Muscle of arm (tissue), 12 donors: ENCODE results near the gene FADS1. TPM values are rescaled to one million over a fixed set of nuclear protein-coding genes. Genes with fewer than 3 reads are reported as not detected.

Experiments used
- DNase-seq: peaks from one replicate; pipeline ENCODE4 v3.0.0-alpha.2; 2013
- polyA plus RNA-seq, 12 donors: library from polyadenylated mRNA; unstranded; fragments of 120-200 nt; gene quantifications; one replicate each; pipeline ENCODE4 v1.2.1, GENCODE V29; 2013; ENCODE audit not compliant: insufficient read length in 12 of 12

FADS1 gene
- polyA plus RNA-seq, 12 donors, result 15.7 to 36.5 (median 23.2) TPM; not detected in 1

DNA sequence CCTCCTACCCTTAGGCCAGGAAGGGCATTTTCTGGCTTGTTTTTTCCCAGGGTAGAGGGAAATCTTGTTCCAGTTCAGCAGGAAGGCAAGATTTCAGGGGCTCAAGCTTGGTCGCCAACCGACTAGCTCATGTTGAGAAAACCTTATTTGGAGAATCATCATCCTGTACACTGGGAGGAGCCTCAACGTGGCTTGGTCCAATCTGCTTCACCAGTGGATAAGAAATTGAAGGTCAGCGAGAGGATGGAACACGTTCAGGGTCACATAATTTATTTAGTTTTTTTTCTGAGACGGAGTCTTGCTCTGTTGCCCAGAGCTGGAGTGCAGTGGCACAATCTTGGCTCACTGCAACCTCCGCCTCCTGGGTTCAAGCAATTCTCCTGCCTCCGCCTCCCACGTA is 31.8 kb upstream of the FADS1 start:
- no peak for DNase-seq

GRCh38 chr11:61847914-61848581 is 31.2 kb upstream of the FADS1 start:
- DNase-seq, result no peak

DNA sequence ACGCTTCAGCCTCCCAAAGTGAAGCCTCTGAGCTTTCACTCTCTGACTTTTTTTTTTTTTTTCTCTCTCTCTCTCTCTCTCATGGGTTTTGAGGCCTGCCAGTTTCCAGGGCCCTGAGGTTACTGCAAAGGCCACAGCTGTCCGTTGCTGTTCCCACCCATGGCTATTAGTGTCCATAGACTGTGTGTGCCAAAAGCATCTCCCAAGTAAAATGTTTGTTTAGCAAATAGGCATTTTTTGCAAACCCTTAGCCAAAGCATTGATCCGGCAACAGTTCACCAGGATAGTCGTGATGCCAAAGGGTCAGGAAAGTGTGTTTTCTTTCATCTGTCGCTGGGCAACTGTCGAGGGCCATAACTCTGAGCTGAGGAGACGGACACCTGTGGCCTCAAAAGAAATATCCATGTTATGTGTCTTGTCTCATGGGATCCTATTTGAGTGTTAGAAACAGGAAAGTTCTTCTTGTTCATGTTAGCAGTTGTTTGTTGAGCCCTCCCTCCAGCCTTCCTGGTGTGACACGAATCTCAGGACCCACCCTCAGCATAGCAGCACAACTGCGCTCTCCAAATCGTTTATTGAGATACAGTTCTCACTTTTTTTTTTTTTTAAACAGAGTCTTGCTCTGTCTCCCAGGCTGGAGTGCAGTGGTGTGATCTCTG is 29.7 kb upstream of the FADS1 start:
- DNase-seq, result peak; percentile 46

DNA sequence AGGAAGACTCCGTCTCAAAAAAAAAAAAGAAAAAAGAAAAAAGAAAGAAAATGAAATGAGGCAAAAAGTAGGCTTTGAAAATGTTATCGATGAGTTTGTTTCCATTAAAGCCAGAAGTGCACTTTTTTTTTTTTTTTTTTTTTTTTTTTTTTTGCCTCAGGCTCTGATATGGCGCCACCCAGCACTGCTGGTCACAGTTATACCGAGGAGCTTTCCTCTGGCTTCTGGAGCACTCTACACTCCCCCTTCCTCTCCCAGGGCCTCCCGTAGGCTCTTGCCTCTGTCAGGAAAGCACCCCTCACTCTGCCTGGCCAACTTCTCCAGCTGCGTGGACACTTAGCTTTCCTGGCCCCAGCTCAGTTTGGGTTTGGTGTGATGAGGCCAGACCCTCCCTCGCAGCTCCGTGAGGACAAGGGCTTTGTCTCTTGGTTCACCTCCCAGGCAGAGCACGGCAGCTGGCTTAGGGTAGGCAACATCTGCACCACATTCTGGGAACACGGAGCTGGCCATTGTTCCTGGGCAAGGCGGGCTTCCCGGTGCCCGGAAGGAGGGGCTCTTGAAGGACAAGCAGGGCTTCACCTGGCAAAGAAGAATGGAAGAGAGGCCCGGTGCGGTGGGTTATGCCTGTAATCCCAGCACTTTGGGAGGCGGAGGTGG is 28.2 kb upstream of the FADS1 start:
- peak; percentile 64 for DNase-seq

DNA sequence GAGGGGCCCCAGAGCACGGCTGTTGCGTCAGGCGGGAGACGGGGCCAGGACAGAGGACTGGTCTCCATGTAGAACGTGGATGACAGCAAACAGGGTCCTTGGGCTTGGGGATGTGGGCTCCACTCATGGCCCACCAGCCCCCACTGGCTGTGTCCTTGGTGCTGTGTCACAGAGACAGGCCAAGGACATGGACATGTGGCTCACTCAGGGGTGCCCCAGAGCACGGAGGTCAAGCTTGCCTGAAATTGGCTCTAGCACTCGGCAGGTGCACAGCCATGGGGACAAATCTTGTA is 25.7 kb upstream of the FADS1 start:
- no peak for DNase-seq

DNA sequence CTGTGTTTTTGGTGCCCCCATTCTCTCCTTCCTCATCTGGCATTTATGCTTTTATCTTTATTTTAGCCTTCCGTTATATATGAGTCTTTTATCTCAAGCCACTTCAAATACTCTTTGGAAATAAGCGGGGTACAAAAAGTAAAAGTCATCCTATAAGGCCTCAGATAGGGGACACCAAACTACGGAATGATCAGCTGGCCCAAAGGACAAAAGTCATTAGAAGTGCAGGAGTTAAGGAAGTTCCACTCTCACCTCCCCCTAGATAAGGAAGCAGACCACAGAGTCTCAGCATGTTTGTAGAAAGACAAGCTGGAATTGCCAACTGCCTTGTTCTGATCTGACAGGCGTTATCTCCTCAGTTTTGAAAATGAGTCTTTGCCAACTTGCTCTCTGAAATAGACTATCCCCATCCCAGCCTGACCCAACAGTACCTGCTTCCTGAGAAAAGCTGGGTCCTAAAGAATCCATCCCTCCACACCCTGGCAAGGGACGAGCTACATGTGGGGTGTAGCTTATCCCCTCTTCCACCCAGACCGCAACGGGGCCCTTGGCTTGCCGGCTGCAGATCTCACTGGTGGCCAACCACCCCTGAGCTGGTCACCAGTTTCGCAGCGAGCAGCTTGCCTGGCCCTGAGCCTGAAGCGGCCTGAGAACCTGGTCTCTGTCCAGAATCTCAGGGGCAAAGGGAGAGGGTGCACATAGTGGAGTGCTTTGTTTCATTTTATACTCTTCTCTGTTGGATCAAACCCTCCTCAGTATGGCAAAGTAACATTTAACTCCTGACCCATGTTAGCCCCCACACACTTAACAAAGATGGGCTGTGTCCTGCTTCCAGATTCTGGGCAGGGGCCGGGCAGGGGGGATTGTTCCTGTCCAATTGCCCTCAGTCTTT is 25.1 kb upstream of the FADS1 start:
- DNase-seq, result no peak

- no peak for DNase-seq
These were observed 23.6 kb upstream of the FADS1 start for GRCh38 chr11:61840371-61840770.

GRCh38 chr11:61839742-61840141 is 22.9 kb upstream of the FADS1 start:
- no peak for DNase-seq

DNA sequence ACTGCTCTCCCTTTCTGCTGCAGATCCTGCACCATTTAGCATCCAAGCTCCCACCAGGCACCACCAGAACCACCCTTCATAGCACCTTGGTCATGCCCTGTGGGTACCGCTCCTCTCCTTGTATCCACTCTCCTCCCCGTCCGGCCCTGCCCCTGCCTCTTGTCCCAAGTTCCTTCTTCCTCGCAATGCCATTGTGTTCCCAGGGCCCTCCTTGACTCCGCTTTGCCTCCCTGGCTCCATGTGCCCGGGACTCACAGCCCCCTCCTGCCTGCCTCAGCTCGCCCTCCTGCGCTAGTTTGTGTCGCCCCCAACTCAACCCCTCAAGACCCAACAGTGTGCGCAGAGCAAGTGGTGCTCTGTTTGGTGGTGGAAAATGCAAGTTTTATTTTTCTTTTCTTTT is 22.1 kb upstream of the FADS1 start:
- no peak for DNase-seq

DNA sequence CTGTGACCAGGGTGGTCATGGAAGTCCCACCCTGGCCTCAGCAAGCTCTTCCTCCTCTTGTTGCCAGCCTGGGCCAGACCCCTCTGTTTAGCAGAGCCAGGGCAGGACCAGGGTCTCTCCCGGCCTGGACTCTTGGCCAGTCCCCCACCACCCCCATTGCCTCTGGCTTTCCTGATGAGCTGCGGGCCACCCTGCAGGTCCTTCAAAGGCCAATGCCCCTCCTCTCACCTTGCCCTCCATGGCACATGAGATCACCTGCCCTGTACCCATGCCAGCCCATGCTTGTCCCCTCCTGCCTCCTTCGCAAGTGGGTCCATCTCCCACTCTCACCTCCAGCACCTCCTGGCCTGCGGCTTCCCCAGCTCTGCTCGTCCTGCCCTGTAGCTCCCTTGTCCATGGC is 21.7 kb upstream of the FADS1 start:
- no peak for DNase-seq

DNA sequence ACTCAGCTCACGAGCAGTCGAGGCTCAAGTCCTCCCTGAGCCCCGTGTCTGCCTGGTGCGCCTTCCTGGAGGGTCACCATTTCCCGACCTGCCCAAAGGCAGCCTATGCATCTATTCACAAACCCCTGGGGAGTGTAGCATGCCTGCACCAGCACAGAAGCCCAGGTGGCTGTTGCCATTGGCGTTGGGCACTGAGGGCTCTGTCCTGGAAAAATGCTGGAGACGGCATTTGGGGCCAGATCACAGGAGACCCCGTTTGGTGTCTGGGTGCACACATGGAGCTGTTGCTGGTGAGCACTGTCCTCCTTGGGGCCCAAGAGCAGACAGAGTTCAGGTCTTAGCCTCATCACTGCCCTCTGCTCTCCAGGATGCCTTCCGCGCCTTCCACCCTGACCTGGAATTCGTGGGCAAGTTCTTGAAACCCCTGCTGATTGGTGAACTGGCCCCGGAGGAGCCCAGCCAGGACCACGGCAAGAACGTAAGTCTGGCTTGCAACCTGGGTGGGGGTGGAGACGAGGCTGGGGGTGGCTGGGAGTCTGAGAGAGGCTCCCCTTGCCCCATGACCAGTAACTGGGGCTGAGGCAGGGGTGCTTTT is 20.7 kb upstream of the FADS1 start:
- no peak for DNase-seq

DNA sequence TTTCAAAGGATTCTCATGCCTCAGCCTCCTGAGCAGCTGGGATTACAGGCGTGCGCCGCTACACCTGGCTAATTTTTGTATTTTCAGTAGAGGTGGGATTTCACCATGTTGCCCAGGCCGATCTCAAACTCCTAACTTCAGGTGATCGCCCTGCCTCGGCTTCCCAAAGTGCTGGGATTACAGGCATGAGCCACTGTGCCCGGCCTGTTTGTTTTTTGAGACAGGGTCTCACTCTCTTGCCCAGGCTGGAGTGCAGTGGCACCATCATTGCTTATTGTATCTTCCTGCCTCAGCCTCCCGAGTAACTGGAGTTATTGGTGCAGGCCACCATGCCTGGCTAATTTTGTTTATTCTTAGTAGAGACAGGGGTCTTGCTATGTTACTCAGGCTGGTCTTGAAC is 19.4 kb upstream of the FADS1 start:
- no peak for DNase-seq

DNA sequence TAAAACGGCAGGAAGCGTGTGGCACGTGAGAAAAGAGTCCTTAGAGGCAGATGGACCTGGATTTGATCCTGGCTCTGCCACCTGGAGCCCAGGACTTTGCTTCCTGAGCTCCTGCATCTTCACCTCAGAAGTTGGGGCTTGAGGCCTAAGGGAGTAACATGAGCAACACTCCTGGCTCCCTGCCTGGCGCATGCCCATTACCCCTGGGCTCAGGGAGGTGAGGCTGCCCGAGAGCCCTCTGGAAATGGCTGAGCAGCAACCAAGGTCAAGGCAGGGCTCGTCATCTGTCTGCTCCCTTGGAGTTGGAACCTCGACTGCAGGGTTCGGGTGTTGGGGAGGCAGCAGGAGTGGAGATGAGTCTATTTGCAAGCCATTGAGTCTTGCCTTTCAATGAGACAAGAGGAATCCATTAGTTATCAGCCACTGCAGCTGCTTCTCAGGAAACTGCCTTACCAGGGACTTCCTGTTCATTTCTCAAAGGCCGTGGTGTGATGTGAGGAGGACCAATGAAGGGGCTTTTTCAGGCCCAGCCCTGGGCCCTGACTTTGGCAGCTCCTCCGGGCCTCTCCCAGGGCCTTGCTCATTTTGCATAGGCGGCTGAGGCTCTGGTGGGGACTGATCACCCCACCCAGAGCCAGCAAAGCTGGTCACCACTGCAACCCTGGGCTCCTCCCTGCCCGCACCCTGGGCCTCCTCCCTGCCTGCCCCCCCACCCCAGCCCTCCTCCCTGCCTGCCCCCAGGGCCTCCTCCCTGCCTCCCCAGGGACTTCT is 17.7 kb upstream of the FADS1 start:
- peak; percentile 71 for DNase-seq

GRCh38 chr11:61833926-61834277 is 17.1 kb upstream of the FADS1 start:
- DNase-seq, result no peak

- DNase-seq, result no peak
These were observed 16.7 kb upstream of the FADS1 start for GRCh38 chr11:61833471-61833870.

- no peak for DNase-seq
These were observed 16.0 kb upstream of the FADS1 start for GRCh38 chr11:61832754-61833153.

- no peak for DNase-seq
These were observed 15.4 kb upstream of the FADS1 start for GRCh38 chr11:61832207-61832606.

DNA sequence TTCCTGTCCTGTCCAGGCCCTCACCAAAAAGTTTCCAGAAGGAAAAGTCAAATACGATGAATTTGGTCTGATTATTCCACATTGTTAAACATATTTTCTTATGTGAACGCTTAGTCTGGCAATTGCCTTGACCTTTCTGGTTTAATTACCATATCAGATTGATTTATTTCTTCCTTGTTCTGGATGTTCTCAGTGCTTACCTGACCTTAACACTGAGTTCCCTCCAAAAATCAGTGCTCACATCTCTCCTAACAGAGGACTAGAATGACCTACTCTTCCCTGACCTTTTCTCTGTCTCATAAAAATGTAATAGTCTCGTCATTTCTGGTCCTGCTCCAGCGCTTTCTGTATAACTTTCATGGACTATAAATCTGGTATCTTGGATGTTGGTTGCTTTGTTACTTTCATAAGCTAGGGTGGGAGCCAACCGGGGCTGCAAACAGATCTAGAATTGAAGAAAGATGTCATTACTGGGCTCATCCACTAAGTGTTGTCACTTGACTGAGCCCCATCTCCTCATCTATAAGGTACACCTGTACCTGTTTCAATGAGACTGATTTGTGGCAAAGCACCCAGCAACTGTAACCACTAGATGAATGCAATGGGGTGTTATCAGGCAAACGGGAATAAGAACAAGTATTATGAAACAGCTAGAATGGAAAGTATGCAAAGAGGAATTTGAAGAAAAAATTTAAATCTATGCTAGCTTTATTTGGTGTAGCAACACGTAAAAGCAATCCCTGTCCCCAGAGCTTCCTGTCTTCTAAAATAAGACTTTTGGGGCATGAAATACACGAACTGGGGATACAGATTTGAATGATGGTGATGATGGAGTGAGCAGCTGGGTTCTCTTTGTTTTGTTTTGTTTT is 13.7 kb upstream of the FADS1 start:
- DNase-seq, result peak; percentile 48

GRCh38 chr11:61829806-61830205 is 13.0 kb upstream of the FADS1 start:
- no peak for DNase-seq
